Mucosa of descending colon (tissue), 3 donors: ENCODE measurements around the gene ULBP2. TPM values are rescaled to one million over a fixed set of nuclear protein-coding genes. Genes with fewer than 3 reads are reported as not detected.

Source experiments
- ATAC-seq: fragments of 200-7000 bp; cut with Tn5 transposase; one replicate; pipeline ENCODE4 v1.9.1; 2020; ENCODE audit warnings: mild to moderate bottlenecking, moderate library complexity
- DNase-seq, 3 donors: peaks; one replicate each; pipeline ENCODE4 v3.0.0-alpha.2; 2020
- H3K36me3 ChIP-seq: fragments of 200-600 bp; one replicate; pipeline ENCODE4 v1.8.0; 2021; ENCODE audit warnings: low read depth, mild to moderate bottlenecking
- H3K4me1 ChIP-seq: fragments of 200-600 bp; one replicate; pipeline ENCODE4 v1.8.0; 2021; ENCODE audit warnings: low read depth, mild to moderate bottlenecking
- H3K4me3 ChIP-seq: fragments of 200-600 bp; one replicate; pipeline ENCODE4 v1.8.0; 2021; ENCODE audit warnings: mild to moderate bottlenecking
- H3K9me3 ChIP-seq: fragments of 200-600 bp; one replicate; pipeline ENCODE4 v1.8.0; 2021; ENCODE audit warnings: mild to moderate bottlenecking
- intact Hi-C, 2 donors: fragments of 100-400 bp; cut with DNase I in 1 of 2; cut with micrococcal nuclease in 1 of 2; formaldehyde crosslinking; loops; one replicate each; pipeline versions ENCODE4 v1.11.0 to v1.11.1; 2022; cut with DNase I, micrococcal nuclease
- total RNA-seq, 3 donors: library from RNA; stranded (reverse); fragmentation: NEBNext Ultra II Directional in 2 of 3; extraction: Animal tissue kit (Norgen Biotek cat#: 25700) in 2 of 3; gene quantifications; one replicate each; pipeline versions ENCODE4 v1.2.1 to v1.2.4, GENCODE V29; 2021 to 2023
- TF ChIP-seq, protein P1 (sequence below): fragments of 200-600 bp; IDR thresholded peaks from one replicate; pipeline ENCODE4 v1.8.0; 2022; ENCODE audit warnings: antibody characterized with exemption, mild to moderate bottlenecking
- donor health status: DM: no; HTN: no; CAD: no; lungs with moderate emphysema.
- donor health status: DM: no; HTN: no; CAD: no.
- donor health status: DM: no; HTN: yes; CAD: no.

The ULBP2 gene
- total RNA-seq, 3 donors from 2014 or later = 0.43 TPM; not detected in 2

DNA sequence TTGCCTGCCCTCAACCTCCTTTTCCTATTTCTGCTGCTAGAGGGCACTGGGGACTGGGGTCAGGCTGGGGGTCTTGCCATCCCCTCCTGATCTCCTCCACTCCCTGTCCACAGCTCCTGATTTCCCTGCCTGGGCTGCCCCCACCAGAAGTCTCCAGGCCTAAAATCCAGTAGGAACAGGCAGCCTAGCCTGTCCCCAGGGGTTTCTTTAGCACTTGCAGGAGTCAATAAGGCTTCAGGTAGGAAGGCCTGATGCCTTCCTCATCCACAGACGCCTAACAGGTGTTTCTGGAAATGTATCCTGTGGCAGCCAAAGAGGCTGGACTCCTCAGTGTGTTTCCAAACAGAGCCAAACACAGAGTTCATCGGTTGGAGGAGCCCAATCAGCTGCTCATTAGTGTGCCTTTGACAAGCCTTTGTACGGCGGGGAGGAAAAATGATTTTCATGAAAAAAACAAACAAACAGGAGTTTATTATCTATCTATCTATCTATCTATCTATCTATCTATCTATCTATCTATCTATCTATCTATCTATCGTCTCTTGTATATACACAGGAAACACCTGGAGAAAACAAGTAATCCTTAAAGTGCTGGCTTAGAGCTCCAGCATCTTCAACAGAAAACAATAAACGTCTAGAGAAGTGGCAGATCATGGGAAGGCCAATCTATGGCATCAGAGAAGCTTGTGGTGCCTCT lies 40.2 kb upstream of the ULBP2 start:
- ATAC-seq (no peak), DNase-seq (no peak)
- Histone ChIP-seq H3K36me3 (no peaks in the 10 kb centered on the region), H3K9me3 (no peaks in the 10 kb centered on the region), H3K4me1 (peaks cover 15% of the 10 kb centered on the region), H3K4me3 (no peak overlapping the region)
- intact Hi-C loops = no loop called here
- TF ChIP-seq, protein P1, sequence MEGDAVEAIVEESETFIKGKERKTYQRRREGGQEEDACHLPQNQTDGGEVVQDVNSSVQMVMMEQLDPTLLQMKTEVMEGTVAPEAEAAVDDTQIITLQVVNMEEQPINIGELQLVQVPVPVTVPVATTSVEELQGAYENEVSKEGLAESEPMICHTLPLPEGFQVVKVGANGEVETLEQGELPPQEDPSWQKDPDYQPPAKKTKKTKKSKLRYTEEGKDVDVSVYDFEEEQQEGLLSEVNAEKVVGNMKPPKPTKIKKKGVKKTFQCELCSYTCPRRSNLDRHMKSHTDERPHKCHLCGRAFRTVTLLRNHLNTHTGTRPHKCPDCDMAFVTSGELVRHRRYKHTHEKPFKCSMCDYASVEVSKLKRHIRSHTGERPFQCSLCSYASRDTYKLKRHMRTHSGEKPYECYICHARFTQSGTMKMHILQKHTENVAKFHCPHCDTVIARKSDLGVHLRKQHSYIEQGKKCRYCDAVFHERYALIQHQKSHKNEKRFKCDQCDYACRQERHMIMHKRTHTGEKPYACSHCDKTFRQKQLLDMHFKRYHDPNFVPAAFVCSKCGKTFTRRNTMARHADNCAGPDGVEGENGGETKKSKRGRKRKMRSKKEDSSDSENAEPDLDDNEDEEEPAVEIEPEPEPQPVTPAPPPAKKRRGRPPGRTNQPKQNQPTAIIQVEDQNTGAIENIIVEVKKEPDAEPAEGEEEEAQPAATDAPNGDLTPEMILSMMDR = no peak

DNA sequence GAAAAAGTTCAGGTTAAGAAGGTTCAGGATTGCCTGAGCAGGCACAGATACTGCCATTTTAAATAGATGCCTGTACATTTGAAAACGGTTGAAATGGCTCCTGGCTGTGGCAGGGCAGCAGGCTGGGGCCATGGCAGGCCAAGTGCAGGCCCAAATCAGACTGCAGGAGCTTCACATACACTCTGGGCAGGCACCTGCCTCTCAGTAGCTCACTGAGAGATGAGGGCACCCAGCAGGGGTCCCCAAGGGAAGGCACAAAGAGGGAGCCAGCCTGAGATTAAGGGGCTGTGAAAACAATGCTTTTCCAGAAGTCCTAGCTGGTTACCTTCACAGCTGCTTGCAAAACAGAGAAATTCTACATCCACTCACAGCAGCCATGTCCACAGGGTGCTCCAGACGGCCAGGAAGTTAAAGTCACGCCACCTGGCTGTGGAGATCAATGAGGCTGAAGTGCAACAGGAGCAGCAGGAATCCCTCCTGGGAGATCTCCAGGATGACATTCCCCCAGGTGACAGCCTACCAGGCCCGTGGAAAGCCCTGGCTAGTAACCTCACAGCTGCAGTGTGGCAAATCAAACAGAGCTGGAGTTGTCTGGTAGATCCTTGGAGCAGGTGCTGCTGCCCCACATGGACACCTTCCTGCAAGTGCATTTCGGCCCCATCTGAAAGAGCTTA lies 37.7 kb upstream of the ULBP2 start:
- Histone ChIP-seq H3K9me3 (peaks cover 11% of the 10 kb centered on the region), H3K4me1 (no peaks in the 10 kb centered on the region), H3K4me3 (no peak overlapping the region), H3K36me3 (no peaks in the 10 kb centered on the region)
- intact Hi-C loops = no loop called here
- no peak for ATAC-seq
- DNase-seq = no peak
- TF ChIP-seq, protein P1 = no peak

DNA sequence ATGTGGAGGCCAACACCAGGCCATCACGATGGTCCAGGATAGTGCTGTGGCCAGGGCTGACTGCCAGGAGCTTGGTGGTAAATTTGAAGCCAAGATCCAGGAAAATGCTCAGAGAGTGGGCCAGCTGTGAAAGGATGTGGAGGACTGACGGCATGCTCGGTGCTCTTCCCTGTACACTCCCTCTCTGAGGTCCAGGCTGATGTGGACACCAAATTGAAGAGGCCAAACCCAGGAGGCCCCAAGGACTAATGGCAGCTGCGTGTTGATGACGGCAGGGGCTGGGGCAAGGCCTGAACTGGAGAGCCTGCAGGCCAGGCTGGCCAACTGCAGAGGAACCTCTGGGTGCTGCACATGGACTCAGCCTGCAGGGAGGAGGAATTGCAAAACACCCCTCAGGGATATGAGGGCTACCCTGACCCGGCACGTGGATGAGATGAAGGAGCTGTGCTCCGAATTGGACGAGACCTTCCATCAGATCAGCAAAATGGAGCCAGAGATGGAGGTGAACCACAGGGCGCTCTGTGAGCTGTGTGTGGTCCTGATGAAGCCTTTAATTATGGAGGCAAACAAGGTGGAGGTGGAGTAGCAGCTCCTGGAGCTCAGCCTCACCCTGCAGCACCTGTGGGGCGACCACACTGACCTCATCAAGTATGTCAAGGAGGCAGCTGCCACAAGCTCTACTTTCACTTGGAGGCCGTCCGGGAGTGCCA lies 37.0 kb upstream of the ULBP2 start:
- TF ChIP-seq, protein P1 = no peak
- H3K36me3 ChIP-seq = no peaks in the 10 kb centered on the region
- H3K4me3 ChIP-seq = no peak overlapping the region
- intact Hi-C loops = no loop called here
- H3K4me1 ChIP-seq = no peaks in the 10 kb centered on the region
- H3K9me3 ChIP-seq = peaks cover 12% of the 10 kb centered on the region
- ATAC-seq (no peak), DNase-seq (no peak)

DNA sequence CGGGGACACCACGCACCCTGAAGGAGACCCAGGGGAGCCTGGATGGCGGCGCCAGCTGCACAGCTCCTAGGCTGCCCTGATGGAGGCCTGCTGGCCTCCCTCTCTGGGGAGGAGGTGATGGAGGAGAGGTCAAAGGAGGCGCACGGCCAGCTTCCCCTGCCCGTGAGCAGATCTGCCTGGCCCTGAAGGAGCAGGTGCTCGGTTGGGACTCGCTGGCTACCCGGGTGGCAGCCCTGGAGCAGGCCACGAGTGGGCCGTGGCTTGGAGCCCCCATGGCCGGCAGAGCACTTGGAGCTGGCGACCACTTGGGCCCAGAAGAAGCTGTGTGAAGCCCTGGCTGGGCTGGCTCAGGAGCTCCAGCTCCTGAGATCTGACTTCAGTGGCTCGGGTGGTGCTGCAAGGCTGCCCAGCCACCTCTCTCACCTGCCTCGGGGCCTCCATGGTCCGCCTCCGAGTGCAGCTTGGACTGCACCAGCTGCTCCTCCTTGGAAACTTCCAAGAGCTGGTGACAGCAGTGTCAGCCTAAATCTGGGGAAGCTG lies 36.4 kb upstream of the ULBP2 start:
- no peak for ATAC-seq
- intact Hi-C loops = no loop called here

DNA sequence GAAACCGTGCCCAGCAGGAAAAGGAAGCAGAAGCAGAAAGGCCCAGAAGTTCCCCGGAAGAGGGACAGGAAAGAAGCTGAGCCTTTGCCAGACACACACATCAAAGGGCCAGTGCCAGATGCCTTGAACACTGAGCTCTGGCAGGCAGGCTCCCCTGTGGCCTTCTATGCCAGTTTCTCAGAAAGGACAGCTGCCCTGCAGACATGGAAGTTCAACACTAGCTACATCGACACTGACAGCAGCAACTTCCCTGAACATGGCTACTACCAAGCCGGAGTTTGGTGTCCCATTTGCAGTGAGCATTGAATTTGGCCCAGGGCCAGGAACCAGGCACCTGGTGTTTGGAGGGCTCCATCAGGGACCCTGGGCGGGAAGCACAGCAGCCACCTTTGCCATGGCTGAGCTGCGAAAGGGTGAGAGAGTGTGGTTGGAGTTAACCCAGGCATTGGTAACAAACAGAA lies 35.9 kb upstream of the ULBP2 start:
- intact Hi-C loops = no loop called here

More for the DNA sequence above, 36.4 kb upstream of the ULBP2 start:
- TF ChIP-seq, protein P1 = no peak
- DNase-seq = no peak
- Histone ChIP-seq H3K36me3 (no peaks in the 10 kb centered on the region), H3K9me3 (peaks cover 12% of the 10 kb centered on the region), H3K4me3 (no peak overlapping the region), H3K4me1 (no peaks in the 10 kb centered on the region)

More for the DNA sequence above, 35.9 kb upstream of the ULBP2 start:
- Histone ChIP-seq H3K36me3 (no peaks in the 10 kb centered on the region), H3K9me3 (peaks cover 12% of the 10 kb centered on the region), H3K4me3 (no peak overlapping the region), H3K4me1 (no peaks in the 10 kb centered on the region)
- ATAC-seq = no peak
- TF ChIP-seq, protein P1 = no peak
- no peak for DNase-seq
